HepG2 (cell line): ENCODE results near the gene RELL2. TPM values are rescaled to one million over a fixed set of nuclear protein-coding genes. Genes with fewer than 3 reads are reported as not detected.

Experiments
- DR1 ChIP-seq: sonication (generic); formaldehyde crosslinking; IDR thresholded peaks from 2 replicates; pipeline ENCODE4 v1.8.0; 2021; ENCODE audit warnings: mild to moderate bottlenecking, missing genetic modification reagents, inconsistent platforms
- FLYWCH1 ChIP-seq: sonication (generic); formaldehyde crosslinking; IDR thresholded peaks from 2 replicates; pipeline ENCODE4 v1.8.1; 2023; ENCODE audit warnings: mild to moderate bottlenecking, missing genetic modification reagents
- FOSL2 ChIP-seq: sonication (generic); formaldehyde crosslinking; IDR thresholded peaks from 2 replicates; pipeline ENCODE4 v1.4.0; 2020; ENCODE audit warnings: missing genetic modification reagents
- IKZF1 ChIP-seq: fragments of 450-650 bp; IDR thresholded peaks from 2 replicates; pipeline ENCODE4 v1.7.1; 2016
- MBNL3 ChIP-seq: fragments of 250-450 bp; sonication (Bioruptor Pico); conservative IDR thresholded peaks from 2 replicates; pipeline ENCODE4 v1.8.0; 2022; ENCODE audit warnings: mild to moderate bottlenecking, inconsistent platforms
- MXD4 ChIP-seq: IDR thresholded peaks from 2 replicates; pipeline ENCODE4 v1.6.1; 2016; ENCODE audit warnings: mild to moderate bottlenecking, missing biosample characterization, missing genetic modification reagents
- PRMT3 ChIP-seq: sonication (generic); formaldehyde crosslinking; IDR thresholded peaks from 2 replicates; pipeline ENCODE4 v1.8.1; 2022; ENCODE audit warnings: low read depth, mild to moderate bottlenecking, moderate library complexity, missing genetic modification reagents, borderline replicate concordance
- SP140L ChIP-seq: sonication (generic); formaldehyde crosslinking; IDR thresholded peaks from 2 replicates; pipeline ENCODE4 v1.4.0; 2020; ENCODE audit warnings: missing genetic modification reagents, borderline replicate concordance
- TAF1 ChIP-seq: sonication (generic); formaldehyde crosslinking; IDR thresholded peaks from 2 replicates; pipeline ENCODE4 v1.4.0; 2020; ENCODE audit warnings: missing genetic modification reagents
- ZBTB38 ChIP-seq: sonication (generic); formaldehyde crosslinking; IDR thresholded peaks from 2 replicates; pipeline ENCODE4 v1.5.1; 2020; ENCODE audit warnings: mild to moderate bottlenecking, missing genetic modification reagents
- ZFX ChIP-seq: sonication (generic); formaldehyde crosslinking; IDR thresholded peaks from 2 replicates; pipeline ENCODE4 v1.4.0; 2020; ENCODE audit warnings: mild to moderate bottlenecking, low read depth, missing genetic modification reagents, moderate library complexity
- ZMYM3 ChIP-seq: sonication (generic); formaldehyde crosslinking; IDR thresholded peaks from 2 replicates; pipeline ENCODE4 v1.5.1; 2020; ENCODE audit warnings: mild to moderate bottlenecking, missing genetic modification reagents
- ZNF256 ChIP-seq: sonication (generic); formaldehyde crosslinking; conservative IDR thresholded peaks from 2 replicates; pipeline ENCODE4 v1.4.0; 2020; ENCODE audit warnings: missing genetic modification reagents
- ZNF550 ChIP-seq: sonication (generic); formaldehyde crosslinking; IDR thresholded peaks from 2 replicates; pipeline ENCODE4 v1.4.0; 2020; ENCODE audit warnings: mild to moderate bottlenecking, missing genetic modification reagents, borderline replicate concordance
- ZNF562 ChIP-seq: sonication (generic); formaldehyde crosslinking; IDR thresholded peaks from 2 replicates; pipeline ENCODE4 v1.8.0; 2022; ENCODE audit warnings: missing genetic modification reagents, borderline replicate concordance
- ZSCAN31 ChIP-seq: sonication (generic); formaldehyde crosslinking; IDR thresholded peaks from 2 replicates; pipeline ENCODE4 v1.5.0; 2020; ENCODE audit warnings: low read depth, mild to moderate bottlenecking, missing genetic modification reagents
- polyA plus RNA-seq, 8 experiments: library from polyadenylated mRNA; depleted of rRNA in 3 of 8; stranded (reverse) in 7 of 8; unstranded in 1 of 8; fragments of >200 nt; fragmentation: Illumina TruSeq in 4 of 8; extraction: Trizol in 4 of 8; gene quantifications; 2 replicates each; pipeline versions ENCODE4 v1.2.1 to v1.2.3, GENCODE V29; 2011 to 2016; ENCODE audit warnings: low read depth in 4 of 8, missing spikeins in 1 of 8, mixed read lengths in 1 of 8; ENCODE audit not compliant: insufficient read depth in 1 of 8
- total RNA-seq, 5 experiments: library from RNA; depleted of rRNA; stranded (reverse); fragments of >200 nt; fragmentation: Illumina TruSeq; extraction: Trizol; gene quantifications; 2 replicates each; pipeline ENCODE4 v1.2.3, GENCODE V29; 2016; ENCODE audit warnings: low read depth in 1 of 5
- TF ChIP-seq, protein P1 (sequence below): sonication (generic); formaldehyde crosslinking; IDR thresholded peaks from 2 replicates; pipeline ENCODE4 v1.5.1; 2020; ENCODE audit warnings: missing genetic modification reagents, mild to moderate bottlenecking, borderline replicate concordance
- TF ChIP-seq, protein P2 (sequence below): sonication (generic); formaldehyde crosslinking; IDR thresholded peaks from 2 replicates; pipeline ENCODE4 v1.8.0; 2022; ENCODE audit warnings: mild to moderate bottlenecking, missing genetic modification reagents; ENCODE audit not compliant: insufficient replicate concordance
- TF ChIP-seq, protein P3 (sequence below): sonication (generic); formaldehyde crosslinking; conservative IDR thresholded peaks from 2 replicates; pipeline ENCODE4 v1.4.0; 2020; ENCODE audit warnings: missing genetic modification reagents
- TF ChIP-seq, protein P4 (sequence below): sonication (generic); formaldehyde crosslinking; IDR thresholded peaks from 2 replicates; pipeline ENCODE4 v1.4.0; 2020; ENCODE audit warnings: missing genetic modification reagents, borderline replicate concordance

RELL2 gene
- total and polyA plus RNA-seq, 2 of the 13 experiments (the other 11 are each of a cell fraction or from before 2014, with no cell fraction given), result 6.4 to 8.3 TPM

DNA sequence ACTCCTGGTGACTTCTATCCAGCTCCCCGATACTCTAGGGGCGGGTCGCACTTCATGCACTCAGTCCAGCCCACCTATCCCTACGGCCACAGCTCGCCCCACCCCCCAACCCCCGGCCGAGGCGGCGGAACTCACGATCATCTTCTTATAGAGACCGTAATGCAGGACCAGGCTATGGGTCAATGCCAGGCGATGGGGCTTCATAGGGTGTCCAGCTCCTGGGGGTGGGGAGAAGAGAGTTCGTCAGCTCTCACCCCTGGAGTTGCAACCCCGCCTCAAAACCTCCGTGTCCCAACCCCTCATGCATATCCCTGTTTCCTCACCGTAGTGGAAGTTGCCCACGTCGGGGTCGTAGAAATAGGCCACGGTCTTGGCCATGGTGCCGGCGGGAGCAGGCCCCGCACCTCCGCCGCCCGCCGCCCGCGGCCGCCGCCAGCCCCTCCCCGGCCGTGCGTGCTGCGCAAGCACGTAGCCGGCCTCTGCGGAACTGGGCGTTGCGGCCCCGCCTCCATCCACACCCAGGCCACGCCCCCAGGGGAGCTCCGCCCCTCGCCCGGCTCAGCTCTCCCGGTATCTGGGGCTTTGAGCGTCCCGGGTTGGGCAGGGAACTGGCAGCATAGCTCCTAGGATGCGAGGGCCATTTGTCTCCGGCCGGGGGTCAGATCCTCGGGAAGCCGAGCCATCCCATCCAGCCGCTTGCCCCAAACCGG is at the start of gene RELL2, which contains the start of gene HDAC3 (continued):
- TF ChIP-seq ZBTB38 (CRISPR knock-in tag) (no peak), ZNF550 (no peak), ZMYM3 (CRISPR knock-in tag) (no peak), FOSL2 (CRISPR knock-in tag) (no peak), ZSCAN31 (no peak), FLYWCH1 (CRISPR knock-in tag) (no peak), ZNF562 (CRISPR knock-in tag) (no peak), TAF1 (peak; percentile 46; the same call in 1 of the 2 replicates), SP140L (no peak), DR1 (CRISPR knock-in tag) (no peak), MBNL3 (CRISPR knock-in tag) (no peak), PRMT3 (CRISPR knock-in tag) (no peak; the same call in 1 of the 2 replicates), ZNF256 (CRISPR knock-in tag) (no peak), IKZF1 (no peak), ZFX (CRISPR knock-in tag) (peak; percentile 94), MXD4 (no peak)
- TF ChIP-seq, protein P1, sequence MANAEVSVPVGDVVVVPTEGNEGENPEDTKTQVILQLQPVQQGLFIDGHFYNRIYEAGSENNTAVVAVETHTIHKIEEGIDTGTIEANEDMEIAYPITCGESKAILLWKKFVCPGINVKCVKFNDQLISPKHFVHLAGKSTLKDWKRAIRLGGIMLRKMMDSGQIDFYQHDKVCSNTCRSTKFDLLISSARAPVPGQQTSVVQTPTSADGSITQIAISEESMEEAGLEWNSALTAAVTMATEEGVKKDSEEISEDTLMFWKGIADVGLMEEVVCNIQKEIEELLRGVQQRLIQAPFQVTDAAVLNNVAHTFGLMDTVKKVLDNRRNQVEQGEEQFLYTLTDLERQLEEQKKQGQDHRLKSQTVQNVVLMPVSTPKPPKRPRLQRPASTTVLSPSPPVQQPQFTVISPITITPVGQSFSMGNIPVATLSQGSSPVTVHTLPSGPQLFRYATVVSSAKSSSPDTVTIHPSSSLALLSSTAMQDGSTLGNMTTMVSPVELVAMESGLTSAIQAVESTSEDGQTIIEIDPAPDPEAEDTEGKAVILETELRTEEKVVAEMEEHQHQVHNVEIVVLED (CRISPR knock-in tag), result peak; percentile 95
- TF ChIP-seq, protein P2, sequence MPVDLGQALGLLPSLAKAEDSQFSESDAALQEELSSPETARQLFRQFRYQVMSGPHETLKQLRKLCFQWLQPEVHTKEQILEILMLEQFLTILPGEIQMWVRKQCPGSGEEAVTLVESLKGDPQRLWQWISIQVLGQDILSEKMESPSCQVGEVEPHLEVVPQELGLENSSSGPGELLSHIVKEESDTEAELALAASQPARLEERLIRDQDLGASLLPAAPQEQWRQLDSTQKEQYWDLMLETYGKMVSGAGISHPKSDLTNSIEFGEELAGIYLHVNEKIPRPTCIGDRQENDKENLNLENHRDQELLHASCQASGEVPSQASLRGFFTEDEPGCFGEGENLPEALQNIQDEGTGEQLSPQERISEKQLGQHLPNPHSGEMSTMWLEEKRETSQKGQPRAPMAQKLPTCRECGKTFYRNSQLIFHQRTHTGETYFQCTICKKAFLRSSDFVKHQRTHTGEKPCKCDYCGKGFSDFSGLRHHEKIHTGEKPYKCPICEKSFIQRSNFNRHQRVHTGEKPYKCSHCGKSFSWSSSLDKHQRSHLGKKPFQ (CRISPR knock-in tag), result peak; percentile 46
- TF ChIP-seq, protein P3, sequence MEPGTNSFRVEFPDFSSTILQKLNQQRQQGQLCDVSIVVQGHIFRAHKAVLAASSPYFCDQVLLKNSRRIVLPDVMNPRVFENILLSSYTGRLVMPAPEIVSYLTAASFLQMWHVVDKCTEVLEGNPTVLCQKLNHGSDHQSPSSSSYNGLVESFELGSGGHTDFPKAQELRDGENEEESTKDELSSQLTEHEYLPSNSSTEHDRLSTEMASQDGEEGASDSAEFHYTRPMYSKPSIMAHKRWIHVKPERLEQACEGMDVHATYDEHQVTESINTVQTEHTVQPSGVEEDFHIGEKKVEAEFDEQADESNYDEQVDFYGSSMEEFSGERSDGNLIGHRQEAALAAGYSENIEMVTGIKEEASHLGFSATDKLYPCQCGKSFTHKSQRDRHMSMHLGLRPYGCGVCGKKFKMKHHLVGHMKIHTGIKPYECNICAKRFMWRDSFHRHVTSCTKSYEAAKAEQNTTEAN (CRISPR knock-in tag), result peak; percentile 60; the same call in 1 of the 2 replicates
- TF ChIP-seq, protein P4, sequence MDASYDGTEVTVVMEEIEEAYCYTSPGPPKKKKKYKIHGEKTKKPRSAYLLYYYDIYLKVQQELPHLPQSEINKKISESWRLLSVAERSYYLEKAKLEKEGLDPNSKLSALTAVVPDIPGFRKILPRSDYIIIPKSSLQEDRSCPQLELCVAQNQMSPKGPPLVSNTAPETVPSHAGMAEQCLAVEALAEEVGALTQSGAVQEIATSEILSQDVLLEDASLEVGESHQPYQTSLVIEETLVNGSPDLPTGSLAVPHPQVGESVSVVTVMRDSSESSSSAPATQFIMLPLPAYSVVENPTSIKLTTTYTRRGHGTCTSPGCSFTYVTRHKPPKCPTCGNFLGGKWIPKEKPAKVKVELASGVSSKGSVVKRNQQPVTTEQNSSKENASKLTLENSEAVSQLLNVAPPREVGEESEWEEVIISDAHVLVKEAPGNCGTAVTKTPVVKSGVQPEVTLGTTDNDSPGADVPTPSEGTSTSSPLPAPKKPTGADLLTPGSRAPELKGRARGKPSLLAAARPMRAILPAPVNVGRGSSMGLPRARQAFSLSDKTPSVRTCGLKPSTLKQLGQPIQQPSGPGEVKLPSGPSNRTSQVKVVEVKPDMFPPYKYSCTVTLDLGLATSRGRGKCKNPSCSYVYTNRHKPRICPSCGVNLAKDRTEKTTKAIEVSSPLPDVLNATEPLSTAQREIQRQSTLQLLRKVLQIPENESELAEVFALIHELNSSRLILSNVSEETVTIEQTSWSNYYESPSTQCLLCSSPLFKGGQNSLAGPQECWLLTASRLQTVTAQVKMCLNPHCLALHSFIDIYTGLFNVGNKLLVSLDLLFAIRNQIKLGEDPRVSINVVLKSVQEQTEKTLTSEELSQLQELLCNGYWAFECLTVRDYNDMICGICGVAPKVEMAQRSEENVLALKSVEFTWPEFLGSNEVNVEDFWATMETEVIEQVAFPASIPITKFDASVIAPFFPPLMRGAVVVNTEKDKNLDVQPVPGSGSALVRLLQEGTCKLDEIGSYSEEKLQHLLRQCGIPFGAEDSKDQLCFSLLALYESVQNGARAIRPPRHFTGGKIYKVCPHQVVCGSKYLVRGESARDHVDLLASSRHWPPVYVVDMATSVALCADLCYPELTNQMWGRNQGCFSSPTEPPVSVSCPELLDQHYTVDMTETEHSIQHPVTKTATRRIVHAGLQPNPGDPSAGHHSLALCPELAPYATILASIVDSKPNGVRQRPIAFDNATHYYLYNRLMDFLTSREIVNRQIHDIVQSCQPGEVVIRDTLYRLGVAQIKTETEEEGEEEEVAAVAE, result no peak
